Panc1 (cell line): ENCODE measurements around the gene CNOT4.

Source experiments
- POLR2AphosphoS5 ChIP-seq: IDR thresholded peaks from 2 replicates; pipeline ENCODE4 v1.6.1; 2012; ENCODE audit warnings: mild to moderate bottlenecking, low read depth, low read length, moderate library complexity
- SIN3A ChIP-seq: IDR thresholded peaks from 2 replicates; pipeline ENCODE4 v1.6.1; 2012; ENCODE audit warnings: low read depth, mild to moderate bottlenecking, low read length, moderate library complexity, borderline replicate concordance; ENCODE audit not compliant: insufficient read depth
- TCF7L2 ChIP-seq: IDR thresholded peaks from 2 replicates; pipeline ENCODE4 v1.6.1; 2011; ENCODE audit warnings: mild to moderate bottlenecking, low read depth, low read length, inconsistent platforms
- TF ChIP-seq, protein P1 (sequence below): fragments of 450-650 bp; IDR thresholded peaks from 2 replicates; pipeline ENCODE4 v1.5.1; 2017; ENCODE audit warnings: mild to moderate bottlenecking
- TF ChIP-seq, protein P2 (sequence below), 2 experiments: IDR thresholded peaks; 2 replicates each; pipeline ENCODE4 v1.6.1; 2011 to 2012; ENCODE audit warnings: low read depth in 2 of 2, control low read depth in 1 of 2, low read length in 1 of 2, mild to moderate bottlenecking in 1 of 2, moderate library complexity in 1 of 2; ENCODE audit not compliant: insufficient read depth in 1 of 2

DNA sequence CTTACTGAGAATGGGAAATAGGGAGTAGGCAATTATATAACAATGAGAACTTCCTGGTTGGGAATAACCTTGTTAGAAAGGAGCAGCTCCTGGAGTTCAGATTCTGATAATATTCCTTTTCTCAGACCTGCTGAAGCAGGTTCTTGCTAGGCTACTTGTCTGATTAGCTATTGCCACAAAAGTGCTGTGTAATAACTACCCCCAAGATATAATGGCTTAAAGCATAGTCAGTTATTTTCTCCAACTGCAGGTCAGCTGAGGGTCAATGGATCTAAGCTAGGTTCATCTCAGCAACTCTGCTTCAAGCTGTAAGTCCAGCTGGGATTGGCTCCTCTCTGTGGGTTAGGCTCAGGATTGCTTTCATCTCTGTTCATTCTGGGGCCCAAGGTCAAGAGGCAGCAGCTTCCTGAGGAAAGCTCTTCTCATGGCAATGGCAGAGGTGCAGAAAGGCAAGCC, 9.4 kb upstream of the CNOT4 start:
- TF ChIP-seq POLR2AphosphoS5 (no peak), SIN3A (no peak), TCF7L2 (no peak)
- TF ChIP-seq, protein P1, sequence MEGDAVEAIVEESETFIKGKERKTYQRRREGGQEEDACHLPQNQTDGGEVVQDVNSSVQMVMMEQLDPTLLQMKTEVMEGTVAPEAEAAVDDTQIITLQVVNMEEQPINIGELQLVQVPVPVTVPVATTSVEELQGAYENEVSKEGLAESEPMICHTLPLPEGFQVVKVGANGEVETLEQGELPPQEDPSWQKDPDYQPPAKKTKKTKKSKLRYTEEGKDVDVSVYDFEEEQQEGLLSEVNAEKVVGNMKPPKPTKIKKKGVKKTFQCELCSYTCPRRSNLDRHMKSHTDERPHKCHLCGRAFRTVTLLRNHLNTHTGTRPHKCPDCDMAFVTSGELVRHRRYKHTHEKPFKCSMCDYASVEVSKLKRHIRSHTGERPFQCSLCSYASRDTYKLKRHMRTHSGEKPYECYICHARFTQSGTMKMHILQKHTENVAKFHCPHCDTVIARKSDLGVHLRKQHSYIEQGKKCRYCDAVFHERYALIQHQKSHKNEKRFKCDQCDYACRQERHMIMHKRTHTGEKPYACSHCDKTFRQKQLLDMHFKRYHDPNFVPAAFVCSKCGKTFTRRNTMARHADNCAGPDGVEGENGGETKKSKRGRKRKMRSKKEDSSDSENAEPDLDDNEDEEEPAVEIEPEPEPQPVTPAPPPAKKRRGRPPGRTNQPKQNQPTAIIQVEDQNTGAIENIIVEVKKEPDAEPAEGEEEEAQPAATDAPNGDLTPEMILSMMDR, result no peak
- TF ChIP-seq, protein P2, sequence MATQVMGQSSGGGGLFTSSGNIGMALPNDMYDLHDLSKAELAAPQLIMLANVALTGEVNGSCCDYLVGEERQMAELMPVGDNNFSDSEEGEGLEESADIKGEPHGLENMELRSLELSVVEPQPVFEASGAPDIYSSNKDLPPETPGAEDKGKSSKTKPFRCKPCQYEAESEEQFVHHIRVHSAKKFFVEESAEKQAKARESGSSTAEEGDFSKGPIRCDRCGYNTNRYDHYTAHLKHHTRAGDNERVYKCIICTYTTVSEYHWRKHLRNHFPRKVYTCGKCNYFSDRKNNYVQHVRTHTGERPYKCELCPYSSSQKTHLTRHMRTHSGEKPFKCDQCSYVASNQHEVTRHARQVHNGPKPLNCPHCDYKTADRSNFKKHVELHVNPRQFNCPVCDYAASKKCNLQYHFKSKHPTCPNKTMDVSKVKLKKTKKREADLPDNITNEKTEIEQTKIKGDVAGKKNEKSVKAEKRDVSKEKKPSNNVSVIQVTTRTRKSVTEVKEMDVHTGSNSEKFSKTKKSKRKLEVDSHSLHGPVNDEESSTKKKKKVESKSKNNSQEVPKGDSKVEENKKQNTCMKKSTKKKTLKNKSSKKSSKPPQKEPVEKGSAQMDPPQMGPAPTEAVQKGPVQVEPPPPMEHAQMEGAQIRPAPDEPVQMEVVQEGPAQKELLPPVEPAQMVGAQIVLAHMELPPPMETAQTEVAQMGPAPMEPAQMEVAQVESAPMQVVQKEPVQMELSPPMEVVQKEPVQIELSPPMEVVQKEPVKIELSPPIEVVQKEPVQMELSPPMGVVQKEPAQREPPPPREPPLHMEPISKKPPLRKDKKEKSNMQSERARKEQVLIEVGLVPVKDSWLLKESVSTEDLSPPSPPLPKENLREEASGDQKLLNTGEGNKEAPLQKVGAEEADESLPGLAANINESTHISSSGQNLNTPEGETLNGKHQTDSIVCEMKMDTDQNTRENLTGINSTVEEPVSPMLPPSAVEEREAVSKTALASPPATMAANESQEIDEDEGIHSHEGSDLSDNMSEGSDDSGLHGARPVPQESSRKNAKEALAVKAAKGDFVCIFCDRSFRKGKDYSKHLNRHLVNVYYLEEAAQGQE (IDR thresholded peaks at IDR 0.05; ENCODE audit: insufficient read depth in 1 of 2, low read depth in 2 of 2, low read length in 1 of 2), result no peak
